A673 (cell line): ENCODE data around the gene SMYD3.

Experiments used
- CTCF ChIP-seq: fragments of 300-800, 200-600 bp; sonication (generic); conservative IDR thresholded peaks from 2 replicates; pipeline ENCODE4 v1.5.1; 2017; ENCODE audit warnings: low read depth, mild to moderate bottlenecking, antibody characterized with exemption, low read length, moderate library complexity, mixed read lengths
- EZH2 ChIP-seq: fragments of 200-600 bp; sonication (generic); IDR thresholded peaks from 2 replicates; pipeline ENCODE4 v1.6.1; 2017; ENCODE audit warnings: borderline replicate concordance, low read depth, mild to moderate bottlenecking, mixed read lengths, antibody characterized with exemption, low read length; ENCODE audit not compliant: poor library complexity, severe bottlenecking

- no peak for TF ChIP-seq EZH2
- no peak for TF ChIP-seq CTCF
Observed at GRCh38 chr1:245772325-245772724, 734.8 kb downstream of the SMYD3 start.
